SK-N-SH (cell line): ENCODE results near the gene CNTNAP5. TPM values are rescaled to one million over a fixed set of nuclear protein-coding genes. Genes with fewer than 3 reads are reported as not detected.

Source experiments
- CTCF ChIA-PET: fragments of 300-600, 350-600 bp; formaldehyde crosslinking; extraction: SDS; loops from one replicate; lab custom pipeline; 2021; lab: Yijun Ruan, JAX
- POLR2A ChIA-PET: fragments of 350-600 bp; sonication (Branson Sonifier 250); formaldehyde crosslinking; extraction: SDS; loops from one replicate; lab custom pipeline; 2020; ENCODE audit warnings: antibody characterized with exemption, inconsistent platforms; lab: Yijun Ruan, JAX
- DNase-seq: peaks from one replicate; pipeline ENCODE4 v3.0.0; 2012
- H2AFZ ChIP-seq: fragments of 200-600 bp; sonication (generic); 2 replicates; pipeline ENCODE4 v1.8.1; 2016; ENCODE audit warnings: antibody characterized with exemption, mild to moderate bottlenecking, low read depth
- H3F3A ChIP-seq: fragments of 200-600 bp; sonication (generic); replicated peaks from 2 replicates; pipeline ENCODE3; 2016; ENCODE audit warnings: antibody characterized with exemption, mild to moderate bottlenecking; ENCODE audit not compliant: insufficient read depth
- H3K27ac ChIP-seq, 2 experiments: fragments of 200-500 bp in 1 of 2; fragments of 200-600 bp in 1 of 2; sonication (Bioruptor generic) in 1 of 2; sonication (generic), shearing (Covaris generic) in 1 of 2; 2 replicates each; pipeline versions ENCODE4 v1.5.1 to v1.6.1; 2014 to 2016; ENCODE audit warnings: low read depth in 2 of 2, inconsistent platforms in 1 of 2, low read length in 1 of 2, mild to moderate bottlenecking in 1 of 2, mixed read lengths in 1 of 2
- H3K27me3 ChIP-seq: fragments of 200-600 bp; sonication (generic), shearing (Covaris generic); 2 replicates; pipeline ENCODE4 v1.6.1; 2016; ENCODE audit warnings: mixed run types; ENCODE audit not compliant: insufficient read depth
- H3K36me3 ChIP-seq, 2 experiments: fragments of 200-500 bp in 1 of 2; fragments of 200-600 bp in 1 of 2; sonication (Bioruptor generic) in 1 of 2; sonication (generic) in 1 of 2; replicated peaks in 1 of 2; 2 replicates each; pipeline versions ENCODE3 to v1.5.1; 2014 to 2016; ENCODE audit warnings: low read length in 1 of 2, mild to moderate bottlenecking in 1 of 2; ENCODE audit not compliant: insufficient read depth in 2 of 2, control insufficient read depth in 1 of 2
- H3K4me1 ChIP-seq, 2 experiments: fragments of 200-500 bp in 1 of 2; fragments of 200-600 bp in 1 of 2; sonication (Bioruptor generic) in 1 of 2; sonication (generic), shearing (Covaris generic) in 1 of 2; 2 replicates each; pipeline versions ENCODE4 v1.5.1 to v1.6.1; 2014 to 2016; ENCODE audit warnings: low read depth in 1 of 2, low read length in 1 of 2, mixed run types in 1 of 2; ENCODE audit not compliant: insufficient read depth in 2 of 2, control insufficient read depth in 1 of 2
- H3K4me2 ChIP-seq: fragments of 200-600 bp; sonication (generic), shearing (Covaris generic); 2 replicates; pipeline ENCODE4 v1.6.1; 2017; ENCODE audit warnings: mixed run types
- H3K4me3 ChIP-seq, 2 experiments: fragments of 200-500 bp in 1 of 2; fragments of 200-600 bp in 1 of 2; sonication (Bioruptor generic) in 1 of 2; sonication (generic), shearing (Covaris generic) in 1 of 2; 2 replicates each; pipeline versions ENCODE4 v1.5.1 to v1.8.1; 2014 to 2016; ENCODE audit warnings: low read depth in 2 of 2, inconsistent platforms in 1 of 2, low read length in 1 of 2, mild to moderate bottlenecking in 1 of 2, mixed read lengths in 1 of 2, moderate library complexity in 1 of 2
- H3K79me2 ChIP-seq: fragments of 200-600 bp; sonication (generic); 2 replicates; pipeline ENCODE4 v1.8.1; 2017; ENCODE audit warnings: mild to moderate bottlenecking; ENCODE audit not compliant: insufficient read depth
- H3K9ac ChIP-seq: fragments of 200-600 bp; sonication (generic); 2 replicates; pipeline ENCODE4 v1.6.1; 2017; ENCODE audit warnings: mixed run types
- H3K9me2 ChIP-seq: fragments of 200-600 bp; sonication (generic); 2 replicates; pipeline ENCODE4 v1.6.1; 2017; ENCODE audit warnings: mixed run types
- H3K9me3 ChIP-seq: fragments of 200-600 bp; sonication (generic); 2 replicates; pipeline ENCODE4 v1.6.1; 2017; ENCODE audit warnings: mixed run types, mild to moderate bottlenecking, moderate library complexity
- H4K20me1 ChIP-seq: fragments of 200-600 bp; sonication (generic); 2 replicates; pipeline ENCODE4 v1.6.1; 2017; ENCODE audit warnings: mild to moderate bottlenecking, mixed run types; ENCODE audit not compliant: insufficient read depth
- CHD2 ChIP-seq: fragments of 150-350 bp; IDR thresholded peaks from 2 replicates; pipeline ENCODE4 v1.6.1; 2018; ENCODE audit warnings: low read length; ENCODE audit not compliant: partially characterized antibody
- ELF1 ChIP-seq: IDR thresholded peaks from 2 replicates; pipeline ENCODE4 v1.4.0; 2012
- EP300 ChIP-seq, 2 experiments: IDR thresholded peaks; 2 replicates each; pipeline versions ENCODE4 v1.4.0 to v1.6.1; 2012; ENCODE audit warnings: borderline replicate concordance in 1 of 2, low read depth in 1 of 2, low read length in 1 of 2
- EZH2phosphoT487 ChIP-seq: fragments of 200-600 bp; sonication (generic); IDR thresholded peaks from 2 replicates; pipeline ENCODE4 v1.6.1; 2017; ENCODE audit warnings: low read depth, mixed run types, mild to moderate bottlenecking, antibody characterized with exemption, moderate library complexity, borderline replicate concordance
- FOXJ3 ChIP-seq: sonication (generic); formaldehyde crosslinking; IDR thresholded peaks from 2 replicates; pipeline ENCODE4 v1.5.1; 2020; ENCODE audit warnings: mild to moderate bottlenecking, missing genetic modification reagents
- FOXM1 ChIP-seq: IDR thresholded peaks from 2 replicates; pipeline ENCODE4 v1.4.0; 2012; ENCODE audit warnings: low read depth, mild to moderate bottlenecking
- GATA2 ChIP-seq: sonication (generic); formaldehyde crosslinking; IDR thresholded peaks from 2 replicates; pipeline ENCODE4 v1.5.0; 2020; ENCODE audit warnings: mild to moderate bottlenecking, missing genetic modification reagents
- MEF2A ChIP-seq: IDR thresholded peaks from 2 replicates; pipeline ENCODE4 v1.4.0; 2012; ENCODE audit warnings: low read depth, borderline replicate concordance
- NFIC ChIP-seq: IDR thresholded peaks from 2 replicates; pipeline ENCODE4 v1.4.0; 2012; ENCODE audit warnings: borderline replicate concordance
- NRF1 ChIP-seq: IDR thresholded peaks from 2 replicates; pipeline ENCODE4 v1.6.1; 2012; ENCODE audit warnings: low read depth, mild to moderate bottlenecking, low read length
- POLR2AphosphoS5 ChIP-seq: IDR thresholded peaks from 2 replicates; pipeline ENCODE4 v1.6.1; 2012; ENCODE audit warnings: low read depth, low read length
- RAD21 ChIP-seq: IDR thresholded peaks from 2 replicates; pipeline ENCODE4 v1.6.1; 2012; ENCODE audit warnings: mild to moderate bottlenecking, low read length
- RCOR1 ChIP-seq: fragments of 150-350 bp; IDR thresholded peaks from 2 replicates; pipeline ENCODE4 v1.6.1; 2017; ENCODE audit warnings: antibody characterized with exemption, low read length
- RFX5 ChIP-seq: IDR thresholded peaks from 2 replicates; pipeline ENCODE4 v1.6.1; 2012; ENCODE audit warnings: mild to moderate bottlenecking, improper control_type of control experiment, low read length
- SIN3A ChIP-seq: IDR thresholded peaks from 2 replicates; pipeline ENCODE4 v1.6.1; 2012; ENCODE audit warnings: low read depth, mild to moderate bottlenecking, low read length, moderate library complexity, borderline replicate concordance
- TAF1 ChIP-seq: IDR thresholded peaks from 2 replicates; pipeline ENCODE4 v1.6.1; 2012; ENCODE audit warnings: low read depth, mild to moderate bottlenecking, low read length, moderate library complexity, borderline replicate concordance
- TCF12 ChIP-seq: IDR thresholded peaks from 2 replicates; pipeline ENCODE4 v1.4.0; 2012
- TEAD4 ChIP-seq: IDR thresholded peaks from 2 replicates; pipeline ENCODE4 v1.4.0; 2012; ENCODE audit warnings: mild to moderate bottlenecking, borderline replicate concordance; ENCODE audit not compliant: insufficient read depth
- WGBS: methylation state at CpG from one replicate; pipeline ENCODE4 v1.1.6; 2017; ENCODE audit warnings: low lambda C conversion rate; 5-methylcytosine and 5-hydroxymethylcytosine counted together
- polyA plus RNA-seq, 3 experiments: library from polyadenylated mRNA; depleted of rRNA; stranded (reverse); fragments of >200 nt; gene quantifications; 2 replicates each; pipeline ENCODE4 v1.2.3, GENCODE V29; 2012
- TF ChIP-seq, protein P1 (sequence below): IDR thresholded peaks from 2 replicates; pipeline ENCODE4 v1.4.0; 2012; ENCODE audit warnings: low read depth
- TF ChIP-seq, protein P2 (sequence below): fragments of 150-350 bp; IDR thresholded peaks from 2 replicates; pipeline ENCODE4 v1.6.1; 2017; ENCODE audit warnings: antibody characterized with exemption, low read length, low read depth, borderline replicate concordance
- TF ChIP-seq, protein P3 (sequence below): fragments of 150-350 bp; IDR thresholded peaks from 2 replicates; pipeline ENCODE4 v1.6.1; 2016; ENCODE audit warnings: mild to moderate bottlenecking, low read depth, low read length
- TF ChIP-seq, protein P4 (sequence below): IDR thresholded peaks from 2 replicates; pipeline ENCODE4 v1.6.1; 2012; ENCODE audit warnings: mild to moderate bottlenecking, low read depth, low read length, moderate library complexity

CNTNAP5 gene
- polyA plus RNA-seq, 1 of the 3 experiments (the other 2 are of a cell fraction): 0.08 TPM

DNA sequence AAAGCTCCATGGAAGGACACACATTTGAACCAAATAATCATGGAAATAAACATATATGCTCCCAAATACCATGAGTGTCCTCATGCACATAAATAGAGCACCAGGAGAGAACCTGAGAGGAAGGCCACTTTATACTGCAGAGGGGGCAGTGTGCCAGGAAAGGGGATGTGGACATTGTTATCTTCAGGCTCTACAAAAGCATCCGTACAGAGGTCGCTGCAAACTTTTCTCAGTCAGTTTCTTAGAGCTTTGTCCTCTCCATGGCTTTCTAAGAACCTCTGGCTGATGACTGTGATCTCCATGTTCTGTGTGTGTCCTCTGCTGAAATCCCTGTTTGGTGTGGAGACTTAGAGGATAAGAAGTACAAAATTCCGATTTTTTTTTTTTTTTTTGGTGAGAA lies 515.7 kb downstream of the CNTNAP5 start:
- H4K20me1 ChIP-seq: no peaks in the 10 kb centered on the region
- no peak overlapping the region for H3K4me2 ChIP-seq
- POLR2A ChIA-PET: no interaction called here
- 5% methylated on average over 3 of the region's 3 CpGs for WGBS
- no peaks in the 10 kb centered on the region for H3F3A ChIP-seq
- H3K36me3 ChIP-seq: no peaks in the 10 kb centered on the region
- H3K4me1 ChIP-seq: no peaks in the 10 kb centered on the region
- H3K27ac ChIP-seq: no peak overlapping the region
- H3K9ac ChIP-seq: no peak overlapping the region
- no peak for TF ChIP-seq MEF2A
- TF ChIP-seq FOXJ3 (CRISPR knock-in tag): no peak
- TF ChIP-seq RFX5: no peak
- no peak for TF ChIP-seq EP300 (IDR thresholded peaks at IDR 0.05; ENCODE audit: borderline replicate concordance in 1 of 2, low read depth in 1 of 2, low read length in 1 of 2)
- no peak for TF ChIP-seq EZH2phosphoT487
- TF ChIP-seq FOXM1: no peak
- no peak for TF ChIP-seq GATA2 (CRISPR knock-in tag)
- TF ChIP-seq, protein P1, sequence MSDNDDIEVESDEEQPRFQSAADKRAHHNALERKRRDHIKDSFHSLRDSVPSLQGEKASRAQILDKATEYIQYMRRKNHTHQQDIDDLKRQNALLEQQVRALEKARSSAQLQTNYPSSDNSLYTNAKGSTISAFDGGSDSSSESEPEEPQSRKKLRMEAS: no peak
- TF ChIP-seq, protein P2, sequence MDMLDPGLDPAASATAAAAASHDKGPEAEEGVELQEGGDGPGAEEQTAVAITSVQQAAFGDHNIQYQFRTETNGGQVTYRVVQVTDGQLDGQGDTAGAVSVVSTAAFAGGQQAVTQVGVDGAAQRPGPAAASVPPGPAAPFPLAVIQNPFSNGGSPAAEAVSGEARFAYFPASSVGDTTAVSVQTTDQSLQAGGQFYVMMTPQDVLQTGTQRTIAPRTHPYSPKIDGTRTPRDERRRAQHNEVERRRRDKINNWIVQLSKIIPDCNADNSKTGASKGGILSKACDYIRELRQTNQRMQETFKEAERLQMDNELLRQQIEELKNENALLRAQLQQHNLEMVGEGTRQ: no peak
- no peak for TF ChIP-seq ELF1
- TF ChIP-seq NFIC: no peak
- TF ChIP-seq, all 33 proteins: peak for 0
- Histone ChIP-seq H3K27me3 (no peaks in the 10 kb centered on the region), H3K79me2 (no peaks in the 10 kb centered on the region), H3K9me3 (no peaks in the 10 kb centered on the region), H3K9me2 (no peaks in the 10 kb centered on the region), H3K4me3 (no peak overlapping the region), H2AFZ (no peak overlapping the region)
- DNase-seq: no peak
- CTCF ChIA-PET: no interaction called here

DNA sequence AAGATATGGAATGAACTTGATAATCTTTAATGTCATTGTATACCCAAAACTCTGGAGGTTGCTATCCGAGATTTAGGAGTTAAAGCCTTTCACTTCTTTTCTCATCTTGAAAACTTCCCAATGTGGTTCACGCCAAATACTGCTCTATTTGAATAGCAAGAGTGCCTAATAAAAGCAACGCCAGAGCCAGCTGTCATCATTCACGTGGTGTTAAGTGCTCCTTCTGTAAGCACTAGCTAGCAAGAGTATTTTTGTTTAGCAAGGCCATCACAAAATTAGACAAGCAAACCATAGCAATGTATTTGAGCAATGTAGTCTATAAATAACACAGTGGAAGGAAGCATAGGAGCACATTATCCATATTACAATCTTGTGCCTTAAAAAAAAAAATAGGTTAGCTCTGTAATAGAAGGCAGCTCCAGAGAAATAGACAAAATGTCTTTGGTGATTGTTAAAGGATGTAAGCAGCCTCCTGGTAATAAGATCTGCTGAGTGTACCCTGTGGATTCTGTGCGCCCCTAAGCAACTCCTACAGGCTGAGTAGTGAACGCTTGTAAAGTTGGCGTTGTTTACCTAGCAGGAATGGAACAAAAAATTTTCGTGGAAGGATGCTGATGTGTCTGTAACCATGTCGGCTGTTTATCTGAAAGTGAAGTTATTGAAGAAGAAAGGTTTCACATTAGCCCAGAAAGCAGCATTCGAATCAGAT lies 518.0 kb downstream of the CNTNAP5 start:
- ChIA-PET POLR2A (no interaction called here), CTCF (no interaction called here)
- H3F3A ChIP-seq: no peaks in the 10 kb centered on the region
- H4K20me1 ChIP-seq: no peaks in the 10 kb centered on the region
- H3K4me3 ChIP-seq: no peak overlapping the region
- DNase-seq: no peak
- no peak overlapping the region for H3K4me2 ChIP-seq
- H3K27ac ChIP-seq: no peak overlapping the region
- no peak overlapping the region for H3K9ac ChIP-seq
- H3K36me3 ChIP-seq: no peaks in the 10 kb centered on the region
- no peaks in the 10 kb centered on the region for H3K9me2 ChIP-seq
- H3K79me2 ChIP-seq: no peaks in the 10 kb centered on the region
- H2AFZ ChIP-seq: no peak overlapping the region
- H3K4me1 ChIP-seq: no peaks in the 10 kb centered on the region
- H3K9me3 ChIP-seq: no peaks in the 10 kb centered on the region
- WGBS: 19% methylated on average over 10 of the region's 10 CpGs
- no peaks in the 10 kb centered on the region for H3K27me3 ChIP-seq
- no peak for TF ChIP-seq SIN3A
- TF ChIP-seq NFIC: no peak
- no peak for TF ChIP-seq RAD21
- no peak for TF ChIP-seq GATA2 (CRISPR knock-in tag)
- TF ChIP-seq NRF1: no peak
- TF ChIP-seq, protein P1: no peak
- TF ChIP-seq MEF2A: no peak
- no peak for TF ChIP-seq POLR2AphosphoS5
- no peak for TF ChIP-seq TEAD4
- no peak for TF ChIP-seq FOXJ3 (CRISPR knock-in tag)
- TF ChIP-seq RCOR1: no peak
- TF ChIP-seq, protein P3, sequence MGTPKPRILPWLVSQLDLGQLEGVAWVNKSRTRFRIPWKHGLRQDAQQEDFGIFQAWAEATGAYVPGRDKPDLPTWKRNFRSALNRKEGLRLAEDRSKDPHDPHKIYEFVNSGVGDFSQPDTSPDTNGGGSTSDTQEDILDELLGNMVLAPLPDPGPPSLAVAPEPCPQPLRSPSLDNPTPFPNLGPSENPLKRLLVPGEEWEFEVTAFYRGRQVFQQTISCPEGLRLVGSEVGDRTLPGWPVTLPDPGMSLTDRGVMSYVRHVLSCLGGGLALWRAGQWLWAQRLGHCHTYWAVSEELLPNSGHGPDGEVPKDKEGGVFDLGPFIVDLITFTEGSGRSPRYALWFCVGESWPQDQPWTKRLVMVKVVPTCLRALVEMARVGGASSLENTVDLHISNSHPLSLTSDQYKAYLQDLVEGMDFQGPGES: no peak
- TF ChIP-seq TCF12: no peak
- TF ChIP-seq CHD2: no peak
- TF ChIP-seq ELF1: no peak
- TF ChIP-seq, protein P4, sequence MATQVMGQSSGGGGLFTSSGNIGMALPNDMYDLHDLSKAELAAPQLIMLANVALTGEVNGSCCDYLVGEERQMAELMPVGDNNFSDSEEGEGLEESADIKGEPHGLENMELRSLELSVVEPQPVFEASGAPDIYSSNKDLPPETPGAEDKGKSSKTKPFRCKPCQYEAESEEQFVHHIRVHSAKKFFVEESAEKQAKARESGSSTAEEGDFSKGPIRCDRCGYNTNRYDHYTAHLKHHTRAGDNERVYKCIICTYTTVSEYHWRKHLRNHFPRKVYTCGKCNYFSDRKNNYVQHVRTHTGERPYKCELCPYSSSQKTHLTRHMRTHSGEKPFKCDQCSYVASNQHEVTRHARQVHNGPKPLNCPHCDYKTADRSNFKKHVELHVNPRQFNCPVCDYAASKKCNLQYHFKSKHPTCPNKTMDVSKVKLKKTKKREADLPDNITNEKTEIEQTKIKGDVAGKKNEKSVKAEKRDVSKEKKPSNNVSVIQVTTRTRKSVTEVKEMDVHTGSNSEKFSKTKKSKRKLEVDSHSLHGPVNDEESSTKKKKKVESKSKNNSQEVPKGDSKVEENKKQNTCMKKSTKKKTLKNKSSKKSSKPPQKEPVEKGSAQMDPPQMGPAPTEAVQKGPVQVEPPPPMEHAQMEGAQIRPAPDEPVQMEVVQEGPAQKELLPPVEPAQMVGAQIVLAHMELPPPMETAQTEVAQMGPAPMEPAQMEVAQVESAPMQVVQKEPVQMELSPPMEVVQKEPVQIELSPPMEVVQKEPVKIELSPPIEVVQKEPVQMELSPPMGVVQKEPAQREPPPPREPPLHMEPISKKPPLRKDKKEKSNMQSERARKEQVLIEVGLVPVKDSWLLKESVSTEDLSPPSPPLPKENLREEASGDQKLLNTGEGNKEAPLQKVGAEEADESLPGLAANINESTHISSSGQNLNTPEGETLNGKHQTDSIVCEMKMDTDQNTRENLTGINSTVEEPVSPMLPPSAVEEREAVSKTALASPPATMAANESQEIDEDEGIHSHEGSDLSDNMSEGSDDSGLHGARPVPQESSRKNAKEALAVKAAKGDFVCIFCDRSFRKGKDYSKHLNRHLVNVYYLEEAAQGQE: no peak
- TF ChIP-seq TAF1: no peak
